Skin epidermis (tissue), 12 donors: Measurements from ENCODE around the gene PDZD11.
A peak's percentile ranks its signal among the peaks of the same experiment; 100 is the strongest.
"Not testable (repeated sequence)": the region's sequence is repeated elsewhere in the genome, so short reads cannot be mapped to it uniquely, and the experiment has no call there.

Experiments
- H3K27ac ChIP-seq, 21 experiments: fragments of 200-600 bp; sonication (generic) in 11 of 21; one replicate each; pipeline ENCODE4 v1.5.0; 2020; ENCODE audit warnings: mild to moderate bottlenecking in 3 of 21, inconsistent platforms in 2 of 21, moderate library complexity in 2 of 21
- H3K4me3 ChIP-seq, 7 experiments: fragments of 200-600 bp; sonication (generic) in 2 of 7; one replicate each; pipeline ENCODE4 v1.5.0; 2020; ENCODE audit warnings: inconsistent platforms in 2 of 7, mild to moderate bottlenecking in 2 of 7, moderate library complexity in 1 of 7

The PDZD11 gene, protein sequence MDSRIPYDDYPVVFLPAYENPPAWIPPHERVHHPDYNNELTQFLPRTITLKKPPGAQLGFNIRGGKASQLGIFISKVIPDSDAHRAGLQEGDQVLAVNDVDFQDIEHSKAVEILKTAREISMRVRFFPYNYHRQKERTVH

GRCh38 chrX:70289793-70290770 is at the start of gene PDZD11, which contains the start of gene KIF4A:
PDZD11 (minus strand) TSS chrX:70289927; CDS start chrX:70289341, 586 bp downstream.
KIF4A (plus strand) TSS chrX:70290104; CDS start chrX:70290459, 355 bp downstream.
- Histone ChIP-seq H3K27ac (peak within 1 kb of the TSS in 19 of 21 experiments; percentile 34 to 80 (median 71)), H3K4me3 (peak within 1 kb of the TSS; percentile 41 to 62 (median 48))

DNA sequence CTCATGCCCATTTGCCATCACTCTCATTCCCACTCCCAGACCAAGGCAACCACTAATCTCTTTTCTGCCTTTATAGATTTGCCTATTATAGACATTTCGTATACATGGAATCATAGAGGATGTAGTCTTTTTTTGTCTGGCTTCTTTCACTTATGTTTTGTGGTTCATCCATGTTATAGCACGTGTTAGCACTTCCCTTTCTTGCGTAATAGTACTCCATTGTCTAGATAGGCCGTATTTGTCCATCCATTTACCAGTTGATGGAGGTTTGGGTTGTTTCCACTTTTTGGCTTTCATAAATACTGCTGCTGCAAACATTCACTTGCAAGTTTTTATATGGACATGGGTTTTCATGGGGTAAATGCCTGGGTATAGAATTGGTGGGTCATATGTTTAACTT is 48.6 kb upstream of the PDZD11 start:
- H3K4me3 ChIP-seq: no peak overlapping the region
- no peak overlapping the region for H3K27ac ChIP-seq

GRCh38 chrX:70336767-70337166 is 47.0 kb upstream of the PDZD11 start:
- Histone ChIP-seq H3K4me3 (no peak overlapping the region), H3K27ac (no peak overlapping the region)

GRCh38 chrX:70332600-70332999 is 42.9 kb upstream of the PDZD11 start:
- H3K27ac ChIP-seq: no peak overlapping the region

DNA sequence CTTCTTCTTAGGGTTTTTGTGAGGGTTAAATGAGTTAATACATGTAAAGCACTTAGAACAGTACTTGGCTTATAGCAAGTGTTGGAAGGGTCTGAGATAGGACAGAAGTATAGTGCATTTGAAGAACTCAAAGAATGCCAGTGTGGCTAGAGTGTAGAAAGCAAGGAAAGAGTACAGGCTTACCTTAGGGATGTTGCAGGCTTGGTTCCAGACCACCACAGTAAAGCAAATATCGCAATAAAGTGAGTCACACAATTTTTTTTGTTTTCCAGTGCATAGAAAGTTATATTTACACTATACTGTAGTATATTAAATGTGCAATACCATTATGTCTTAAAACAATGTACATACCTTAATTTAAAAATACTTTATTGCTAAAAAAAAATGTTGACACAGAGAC is 41.4 kb upstream of the PDZD11 start:
- no peak overlapping the region for H3K27ac ChIP-seq
- H3K4me3 ChIP-seq: no peak overlapping the region

More at GRCh38 chrX:70332600-70332999, 42.9 kb upstream of the PDZD11 start:
- H3K4me3 ChIP-seq: no peak overlapping the region

DNA sequence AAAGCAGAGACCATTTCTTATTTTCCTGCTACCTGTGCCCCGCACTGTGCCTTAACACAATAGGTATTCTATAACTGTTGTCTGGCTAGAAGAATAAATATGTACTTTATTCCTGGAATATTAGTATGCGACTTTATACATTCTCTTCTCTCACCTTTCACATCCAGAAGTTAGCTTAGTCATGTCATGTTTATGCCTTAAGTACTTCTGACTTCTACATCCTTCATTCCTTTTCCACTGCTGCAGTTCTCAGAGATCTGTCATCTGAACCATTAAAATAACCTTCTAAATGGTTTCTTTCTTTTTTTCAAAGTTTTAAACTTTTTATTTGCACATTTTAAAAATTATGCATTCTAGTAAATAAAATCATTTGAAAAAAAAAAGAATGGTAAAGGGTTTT is 34.6 kb upstream of the PDZD11 start:
- Histone ChIP-seq H3K27ac (no peak overlapping the region), H3K4me3 (no peak overlapping the region)

- not testable (repeated sequence) for H3K27ac ChIP-seq, H3K4me3 ChIP-seq
Measured at GRCh38 chrX:70323628-70324027, 33.9 kb upstream of the PDZD11 start.

DNA sequence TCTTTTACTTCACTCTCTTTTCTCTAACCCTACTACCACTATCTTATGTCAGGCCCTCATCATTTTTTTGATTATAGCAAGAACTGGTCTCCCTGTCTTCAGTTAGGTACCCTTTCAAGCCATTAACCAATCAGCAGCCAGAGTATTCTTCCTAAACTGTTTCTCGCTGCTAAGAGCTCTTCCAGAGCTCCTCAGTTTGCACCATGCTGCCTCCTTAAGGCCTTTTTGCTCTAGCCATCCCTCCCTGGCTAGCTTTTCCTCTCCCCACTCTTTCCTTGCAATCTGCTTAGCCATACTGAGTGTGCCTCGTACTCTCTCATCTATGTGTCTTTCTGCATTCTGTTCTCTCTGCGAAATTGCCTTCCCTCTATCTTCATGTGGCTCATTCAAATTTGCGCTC is 33.1 kb upstream of the PDZD11 start:
- H3K4me3 ChIP-seq: no peak overlapping the region
- H3K27ac ChIP-seq: no peak overlapping the region

DNA sequence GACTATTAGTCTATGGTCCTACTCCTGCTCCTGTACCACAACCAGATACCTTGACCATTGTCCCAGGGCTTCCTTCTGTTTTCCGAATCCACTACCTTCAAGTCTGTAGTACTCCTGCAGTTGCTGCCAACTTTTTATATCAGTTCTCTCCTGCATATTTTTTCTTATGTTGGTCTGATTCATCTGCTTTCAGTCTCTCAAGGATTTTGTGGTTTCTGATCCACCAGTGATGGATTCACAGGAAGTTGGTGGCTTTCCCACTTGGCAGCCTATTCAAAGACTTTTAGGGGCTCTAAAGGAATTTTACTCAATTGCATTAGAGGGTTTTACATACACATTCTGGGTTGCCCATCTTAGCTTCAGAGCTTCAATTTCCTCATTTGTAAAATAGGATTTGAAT is 23.8 kb upstream of the PDZD11 start:
- Histone ChIP-seq H3K4me3 (no peak overlapping the region), H3K27ac (no peak overlapping the region)

- Histone ChIP-seq H3K27ac (no peak overlapping the region), H3K4me3 (no peak overlapping the region)
Measured at GRCh38 chrX:70301716-70302115, 12.0 kb upstream of the PDZD11 start.

DNA sequence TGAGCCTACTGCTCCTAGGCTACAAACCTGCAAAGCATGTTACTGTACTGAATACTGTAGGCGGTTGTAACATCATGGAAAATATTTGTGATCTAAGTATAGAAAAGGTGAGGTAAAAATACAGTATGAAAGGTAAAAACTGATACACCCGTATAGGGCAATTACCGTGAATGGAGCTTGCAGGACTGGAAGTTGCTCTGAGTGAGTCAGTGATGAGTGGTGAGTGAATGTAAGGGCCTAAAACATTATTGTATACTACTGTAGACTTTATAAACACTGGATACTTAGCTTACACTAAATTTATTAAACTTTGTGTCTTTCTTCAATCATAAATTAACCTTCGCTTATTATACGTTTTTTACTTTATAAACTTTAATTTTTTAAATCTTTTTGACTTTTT is 3.9 kb upstream of the PDZD11 start:
- no peak overlapping the region for H3K4me3 ChIP-seq
- H3K27ac ChIP-seq: no peak overlapping the region

- H3K4me3 ChIP-seq: no peak overlapping the region
- no peak overlapping the region for H3K27ac ChIP-seq
Measured at GRCh38 chrX:70292788-70293187, 3.1 kb upstream of the PDZD11 start.

GRCh38 chrX:70289168-70289792 is 447 bp downstream of the PDZD11 start:
- peak overlapping the region in 19 of 21 experiments; percentile 34 to 80 (median 71) for H3K27ac ChIP-seq

GRCh38 chrX:70281951-70282350 is 7.8 kb downstream of the PDZD11 start, which contains the start of gene RAB41:
RAB41 (plus strand) TSS chrX:70282172; CDS start chrX:70282218, 46 bp downstream.
- no peak within 1 kb of the TSS for H3K27ac ChIP-seq
- H3K4me3 ChIP-seq: no peak within 1 kb of the TSS

More at GRCh38 chrX:70289168-70289792, 447 bp downstream of the PDZD11 start:
- peak overlapping the region; percentile 41 to 62 (median 48) for H3K4me3 ChIP-seq

- Histone ChIP-seq H3K27ac (no peak overlapping the region), H3K4me3 (no peak overlapping the region)
Measured at GRCh38 chrX:70280573-70280972, 9.2 kb downstream of the PDZD11 start.

DNA sequence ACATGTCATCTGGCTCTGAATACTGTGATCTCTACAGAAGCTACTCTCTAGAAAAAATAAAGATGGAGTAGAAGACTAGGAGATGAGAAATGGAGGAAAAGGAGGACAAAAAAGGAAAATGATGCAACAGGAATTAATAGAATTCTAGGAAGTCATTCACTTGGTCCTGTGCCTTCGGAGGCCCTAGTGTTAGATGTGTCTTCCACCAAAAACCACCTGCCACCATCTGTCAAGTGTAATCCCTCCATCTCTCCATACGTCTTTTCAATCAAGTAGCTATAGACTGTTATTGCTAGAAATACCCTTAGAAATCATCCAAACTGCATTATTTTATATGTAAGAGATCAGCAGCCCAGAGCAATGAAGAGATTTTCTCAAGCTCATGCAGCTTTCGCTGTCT is 10.6 kb downstream of the PDZD11 start:
- H3K27ac ChIP-seq: no peak overlapping the region
- H3K4me3 ChIP-seq: no peak overlapping the region

- H3K4me3 ChIP-seq, H3K27ac ChIP-seq: not testable (repeated sequence)
Measured at GRCh38 chrX:70274029-70274428, 15.7 kb downstream of the PDZD11 start.

DNA sequence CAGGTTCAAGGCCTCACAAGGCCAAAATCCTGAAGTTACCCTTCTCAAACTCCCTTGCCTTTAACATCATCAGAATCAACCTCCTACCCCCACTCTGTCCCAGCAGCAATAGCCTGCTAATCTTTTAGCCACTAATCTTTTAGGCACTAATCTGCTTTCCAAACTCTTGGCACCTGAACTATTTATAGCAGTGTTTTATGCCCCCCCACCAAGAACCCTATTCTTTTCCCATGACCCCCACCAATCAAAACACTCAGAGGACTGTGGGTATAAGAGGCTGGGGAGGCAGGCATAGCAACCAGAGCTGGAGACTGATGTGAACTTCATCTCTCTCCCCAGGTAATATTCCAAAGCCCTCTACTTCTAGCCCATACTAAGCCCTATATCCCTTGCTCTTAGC is 21.7 kb downstream of the PDZD11 start, which contains the start of gene ARR3:
TSS of gene ARR3 (plus strand) at position 301 of the 400 bp plus-strand sequence. CDS start 1,052 bp downstream, outside the sequence.
- Histone ChIP-seq H3K27ac (no peak within 1 kb of the TSS), H3K4me3 (no peak within 1 kb of the TSS)

- H3K4me3 ChIP-seq: no peak overlapping the region
- H3K27ac ChIP-seq: no peak overlapping the region
Measured at GRCh38 chrX:70264784-70265183, 24.9 kb downstream of the PDZD11 start.

- H3K27ac ChIP-seq: no peak overlapping the region
- no peak overlapping the region for H3K4me3 ChIP-seq
Measured at GRCh38 chrX:70262952-70263567, 26.7 kb downstream of the PDZD11 start.
